ENCODE results near the gene KRTAP9-3. TPM values are rescaled to one million over a fixed set of nuclear protein-coding genes. Genes with fewer than 3 reads are reported as not detected.
"Not testable (repeated sequence)": the region's sequence is repeated elsewhere in the genome, so short reads cannot be mapped to it uniquely, and the experiment has no call there.

KRTAP9-3 gene
- total and polyA plus RNA-seq, 3 donors from 2014 or later: not detected

DNA sequence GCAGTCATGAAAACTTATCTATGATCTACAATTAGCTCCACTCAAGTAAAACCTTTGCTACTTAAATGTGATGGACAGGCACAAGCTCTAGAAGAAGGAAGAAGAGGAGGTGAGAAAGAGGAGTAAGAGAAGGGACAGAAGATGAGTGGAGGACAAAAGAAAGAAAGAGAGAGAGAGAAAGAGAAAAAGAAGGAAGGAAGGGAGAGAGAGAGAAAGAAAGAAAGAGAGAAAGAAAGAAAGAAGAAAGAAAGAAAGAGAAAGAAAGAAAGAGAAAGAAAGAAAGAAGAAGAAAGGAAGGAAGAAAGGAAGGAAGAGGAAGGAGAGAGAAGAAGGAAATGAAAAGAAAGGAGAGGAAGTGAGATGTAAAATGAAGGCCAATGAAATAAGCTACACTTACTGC lies 2.2 kb upstream of the KRTAP9-3 start:
- intact Hi-C loops (cut with DNase I; ENCODE audit: low total_unique reads): no loop called here
- Histone ChIP-seq H3K4me3 (no peak overlapping the region), H3K27ac (no peak overlapping the region), H3K4me1 (no peaks in the 10 kb centered on the region), H3K9me3 (no peaks in the 10 kb centered on the region), H3K27me3 (no peaks in the 10 kb centered on the region), H3K36me3 (ENCODE audit: low read depth, missing control alignments) (no peaks in the 10 kb centered on the region)
- TF ChIP-seq POLR2A (IDR thresholded peaks at IDR 0.05): no peak
- TF ChIP-seq, protein P1, sequence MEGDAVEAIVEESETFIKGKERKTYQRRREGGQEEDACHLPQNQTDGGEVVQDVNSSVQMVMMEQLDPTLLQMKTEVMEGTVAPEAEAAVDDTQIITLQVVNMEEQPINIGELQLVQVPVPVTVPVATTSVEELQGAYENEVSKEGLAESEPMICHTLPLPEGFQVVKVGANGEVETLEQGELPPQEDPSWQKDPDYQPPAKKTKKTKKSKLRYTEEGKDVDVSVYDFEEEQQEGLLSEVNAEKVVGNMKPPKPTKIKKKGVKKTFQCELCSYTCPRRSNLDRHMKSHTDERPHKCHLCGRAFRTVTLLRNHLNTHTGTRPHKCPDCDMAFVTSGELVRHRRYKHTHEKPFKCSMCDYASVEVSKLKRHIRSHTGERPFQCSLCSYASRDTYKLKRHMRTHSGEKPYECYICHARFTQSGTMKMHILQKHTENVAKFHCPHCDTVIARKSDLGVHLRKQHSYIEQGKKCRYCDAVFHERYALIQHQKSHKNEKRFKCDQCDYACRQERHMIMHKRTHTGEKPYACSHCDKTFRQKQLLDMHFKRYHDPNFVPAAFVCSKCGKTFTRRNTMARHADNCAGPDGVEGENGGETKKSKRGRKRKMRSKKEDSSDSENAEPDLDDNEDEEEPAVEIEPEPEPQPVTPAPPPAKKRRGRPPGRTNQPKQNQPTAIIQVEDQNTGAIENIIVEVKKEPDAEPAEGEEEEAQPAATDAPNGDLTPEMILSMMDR (IDR thresholded peaks at IDR 0.05): no peak
- no peak for DNase-seq

DNA sequence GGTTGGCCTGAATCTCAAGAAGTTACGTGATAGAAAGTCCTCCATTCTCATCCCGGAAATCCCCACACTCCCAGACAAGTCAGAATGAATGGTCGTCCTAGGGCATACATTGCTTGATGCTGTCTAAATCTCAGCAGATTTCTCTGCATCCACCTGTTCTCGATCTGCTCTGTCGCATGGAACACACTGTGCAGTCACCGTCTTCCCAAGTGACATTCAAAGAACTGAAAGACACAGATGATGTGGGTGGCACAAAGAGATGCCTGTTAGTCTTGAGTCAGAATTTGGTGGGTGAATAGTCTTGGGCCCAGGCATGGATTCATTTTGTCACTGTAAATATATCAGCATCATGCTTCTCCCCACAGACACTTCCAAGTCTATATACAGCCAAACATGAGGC lies 518 bp upstream of the KRTAP9-3 start:
- Histone ChIP-seq H3K4me1 (no peaks in the 10 kb centered on the region), H3K9me3 (no peaks in the 10 kb centered on the region), H3K4me3 (no peak overlapping the region), H3K27me3 (no peaks in the 10 kb centered on the region), H3K27ac (no peak overlapping the region), H3K36me3 (ENCODE audit: low read depth, missing control alignments) (no peaks in the 10 kb centered on the region)
- 66 to 84% methylated on average over 6 of the region's 6 CpGs for WGBS, 2 donors
- TF ChIP-seq POLR2A (IDR thresholded peaks at IDR 0.05): no peak
- no peak for DNase-seq
- intact Hi-C loops (cut with DNase I; ENCODE audit: low total_unique reads): no loop called here

DNA sequence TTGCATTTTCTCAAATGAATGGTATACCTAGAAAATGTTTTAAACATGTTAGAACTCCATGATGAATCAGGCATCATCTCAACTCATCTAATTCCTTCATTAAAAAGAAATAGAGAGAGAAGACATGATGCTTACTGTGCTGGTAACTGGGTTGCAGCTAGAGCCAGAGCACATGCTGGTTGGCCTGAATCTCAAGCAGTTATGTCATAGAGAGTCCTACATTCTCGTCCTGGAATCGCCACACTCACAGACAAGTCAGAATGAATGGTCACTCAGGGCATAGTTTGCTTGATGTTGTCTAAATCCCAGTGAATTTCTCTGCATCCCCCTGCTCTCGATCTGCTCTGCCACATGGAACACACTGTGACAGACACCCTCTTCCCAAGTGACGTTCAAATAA lies 4.9 kb downstream of the KRTAP9-3 start:
- H3K4me3 ChIP-seq; DNase-seq; H3K36me3 ChIP-seq (ENCODE audit: low read depth, missing control alignments); H3K27me3 ChIP-seq; H3K27ac ChIP-seq; H3K4me1 ChIP-seq; intact Hi-C loops (cut with DNase I; ENCODE audit: low total_unique reads); H3K9me3 ChIP-seq: not testable (repeated sequence)
- WGBS, 2 donors: 65 to 78% methylated on average over 4 of the region's 4 CpGs

DNA sequence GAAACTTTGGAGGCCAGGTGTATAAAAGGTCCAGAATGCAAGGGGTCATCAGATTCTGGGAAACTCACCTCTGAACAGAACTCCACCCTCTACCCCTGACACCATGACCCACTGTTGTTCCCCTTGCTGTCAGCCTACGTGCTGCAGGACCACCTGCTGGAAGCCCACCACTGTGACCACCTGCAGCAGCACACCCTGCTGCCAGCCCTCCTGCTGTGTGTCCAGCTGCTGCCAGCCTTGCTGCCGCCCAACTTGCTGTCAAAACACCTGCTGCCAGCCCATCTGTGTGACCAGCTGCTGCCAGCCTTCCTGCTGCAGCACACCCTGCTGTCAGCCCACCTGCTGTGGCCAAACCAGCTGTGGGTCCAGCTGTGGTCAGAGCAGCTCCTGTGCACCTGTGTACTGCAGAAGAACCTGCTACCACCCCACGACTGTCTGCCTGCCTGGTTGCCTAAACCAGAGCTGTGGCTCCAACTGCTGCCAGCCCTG lies 5.7 kb downstream of the KRTAP9-3 start, which contains the start of gene KRTAP9-8:
Gene KRTAP9-8 (plus strand): TSS at position 51 of the 489 bp plus-strand sequence. CDS start 53 bp downstream, at position 104.
- H3K4me1 ChIP-seq; H3K27ac ChIP-seq; H3K9me3 ChIP-seq; H3K27me3 ChIP-seq; intact Hi-C loops (cut with DNase I; ENCODE audit: low total_unique reads); DNase-seq; H3K36me3 ChIP-seq (ENCODE audit: low read depth, missing control alignments); H3K4me3 ChIP-seq: not testable (repeated sequence)
- 57 to 73% methylated on average over 1 to 3 of the region's 3 CpGs for WGBS, 2 donors

DNA sequence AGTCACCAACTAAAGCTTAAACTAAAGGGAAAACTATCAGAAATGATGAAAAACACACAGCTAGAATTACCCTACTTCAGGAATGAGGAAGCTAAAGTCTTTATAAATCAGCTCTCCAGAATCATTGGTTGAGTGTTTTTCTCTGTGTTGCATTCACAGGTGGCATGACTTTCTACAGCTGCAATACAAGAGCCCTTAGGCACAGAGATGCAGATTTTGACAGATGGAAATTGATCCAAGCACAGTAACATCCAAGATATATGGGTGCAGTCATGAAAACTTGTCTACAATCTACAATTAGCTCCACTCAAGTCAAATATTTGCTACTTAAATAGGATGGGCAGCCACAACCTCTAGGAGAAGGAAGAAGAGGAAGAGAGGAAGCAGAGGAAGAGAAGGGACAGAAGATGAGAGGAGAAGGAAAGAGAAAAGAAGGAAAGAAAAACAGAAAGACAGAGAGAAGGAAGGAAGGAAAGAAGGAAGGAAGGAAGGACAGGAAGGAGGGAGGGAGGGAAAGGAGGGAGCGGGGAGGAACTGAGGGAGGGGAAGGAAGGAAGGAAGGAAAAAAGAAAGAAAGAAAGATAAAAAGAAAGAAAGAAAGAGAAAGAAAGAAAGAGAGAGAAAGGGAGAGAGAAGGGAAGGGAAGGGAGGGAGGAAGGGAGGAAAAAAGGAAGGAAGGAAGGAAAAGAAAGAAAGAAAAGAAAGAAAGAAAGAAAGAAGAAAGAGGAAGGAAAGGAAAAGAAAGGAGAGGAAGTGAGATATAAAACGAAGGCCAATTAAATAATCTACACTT lies 14.9 kb downstream of the KRTAP9-3 start:
- H3K27ac ChIP-seq; H3K4me1 ChIP-seq; H3K36me3 ChIP-seq (ENCODE audit: low read depth, missing control alignments); H3K27me3 ChIP-seq; DNase-seq; H3K9me3 ChIP-seq; intact Hi-C loops (cut with DNase I; ENCODE audit: low total_unique reads); H3K4me3 ChIP-seq: not testable (repeated sequence)
- 44 to 50% methylated on average over 2 of the region's 2 CpGs for WGBS, 2 donors

DNA sequence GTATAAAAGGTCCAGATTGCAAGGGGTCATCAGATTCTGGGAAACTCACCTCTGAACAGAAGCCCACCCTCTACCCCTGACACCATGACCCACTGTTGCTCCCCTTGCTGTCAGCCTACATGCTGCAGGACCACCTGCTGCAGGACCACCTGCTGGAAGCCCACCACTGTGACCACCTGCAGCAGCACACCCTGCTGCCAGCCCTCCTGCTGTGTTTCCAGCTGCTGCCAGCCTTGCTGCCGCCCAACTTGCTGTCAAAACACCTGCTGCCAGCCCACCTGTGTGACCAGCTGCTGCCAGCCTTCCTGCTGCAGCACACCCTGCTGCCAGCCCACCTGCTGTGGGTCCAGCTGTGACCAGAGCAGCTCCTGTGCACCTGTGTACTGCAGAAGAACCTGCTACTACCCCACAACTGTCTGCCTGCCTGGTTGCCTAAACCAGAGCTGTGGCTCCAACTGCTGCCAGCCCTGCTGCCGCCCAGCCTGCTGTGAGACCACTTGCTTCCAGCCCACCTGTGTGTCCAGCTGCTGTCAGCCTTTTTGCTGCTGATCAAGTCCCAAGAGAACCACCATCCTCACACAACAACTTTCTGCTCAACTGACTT lies 17.5 kb downstream of the KRTAP9-3 start, which contains the start of gene KRTAP9-4:
Gene KRTAP9-4 (plus strand): TSS at position 51 of the 604 bp plus-strand sequence. CDS start 34 bp downstream, at position 85.
- H3K9me3 ChIP-seq; H3K4me1 ChIP-seq; H3K4me3 ChIP-seq; H3K27ac ChIP-seq; intact Hi-C loops (cut with DNase I; ENCODE audit: low total_unique reads); DNase-seq; H3K27me3 ChIP-seq; H3K36me3 ChIP-seq (ENCODE audit: low read depth, missing control alignments): not testable (repeated sequence)
- 69 to 78% methylated on average over 1 of the region's 2 CpGs for WGBS, 2 donors

DNA sequence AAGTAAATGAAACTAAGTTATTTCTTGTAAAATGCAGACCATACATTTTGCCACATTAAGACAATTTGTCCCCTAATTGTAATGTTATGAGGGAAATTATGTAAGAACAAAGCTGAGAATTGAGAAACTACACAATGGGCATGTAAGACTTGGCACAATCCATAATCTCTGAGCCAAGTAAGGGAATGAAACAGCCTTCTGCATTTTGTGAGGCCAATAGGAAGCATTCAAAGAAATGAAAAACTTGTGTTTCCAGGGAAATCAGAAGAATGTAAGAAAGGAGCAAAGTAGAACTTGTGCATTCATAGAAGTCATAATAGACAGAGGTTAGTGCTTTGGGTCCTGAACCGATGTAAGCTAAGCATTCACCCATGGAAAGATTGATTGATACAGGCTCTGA lies 19.0 kb downstream of the KRTAP9-3 start:
- Histone ChIP-seq H3K27ac (no peak overlapping the region), H3K4me1 (no peaks in the 10 kb centered on the region), H3K36me3 (ENCODE audit: low read depth, missing control alignments) (no peaks in the 10 kb centered on the region), H3K9me3 (no peaks in the 10 kb centered on the region), H3K4me3 (no peak overlapping the region), H3K27me3 (no peaks in the 10 kb centered on the region)
- intact Hi-C loops (cut with DNase I; ENCODE audit: low total_unique reads): no loop called here
- no peak for DNase-seq
- TF ChIP-seq, protein P1 (IDR thresholded peaks at IDR 0.05): no peak
- TF ChIP-seq POLR2A (IDR thresholded peaks at IDR 0.05): no peak
- 88 to 93% methylated on average over 1 of the region's 1 CpG for WGBS, 2 donors
